Vagina (tissue), 2 donors: ENCODE measurements around the gene ELK4.

ENCODE experiments used
- CTCF ChIP-seq, 3 experiments: fragments of 450-650 bp in 2 of 3; fragments of 200-600 bp in 1 of 3; sonication (generic) in 1 of 3; IDR thresholded peaks; one replicate each; pipeline ENCODE4 v1.5.1; 2017 to 2019; ENCODE audit warnings: antibody characterized with exemption in 3 of 3, mild to moderate bottlenecking in 2 of 3, moderate library complexity in 2 of 3
- POLR2A ChIP-seq, 2 donors: fragments of 450-650 bp; IDR thresholded peaks; one replicate each; pipeline ENCODE4 v1.6.1; 2017; ENCODE audit warnings: antibody characterized with exemption in 2 of 2, mild to moderate bottlenecking in 2 of 2, moderate library complexity in 2 of 2
- POLR2AphosphoS5 ChIP-seq, 2 donors: sonication (generic); formaldehyde crosslinking; IDR thresholded peaks; one replicate each; pipeline ENCODE4 v1.9.0; 2017; ENCODE audit warnings: antibody characterized with exemption in 2 of 2, mild to moderate bottlenecking in 2 of 2, low read depth in 1 of 2; ENCODE audit not compliant: insufficient read depth in 1 of 2

- TF ChIP-seq CTCF (IDR thresholded peaks at IDR 0.05) = no peak
- TF ChIP-seq POLR2A (IDR thresholded peaks at IDR 0.05) = no peak
- no peak for TF ChIP-seq POLR2AphosphoS5 (IDR thresholded peaks at IDR 0.05; ENCODE audit: insufficient read depth in 1 of 2, low read depth in 1 of 2)
These were observed 36.4 kb downstream of the ELK4 start for GRCh38 chr1:205595435-205595834.
